AG04449 (cell line): Measurements from ENCODE around the gene NUDCD2.
"Not testable (repeated sequence)": the region's sequence is repeated elsewhere in the genome, so short reads cannot be mapped to it uniquely, and the experiment has no call there.

ENCODE experiments used
- CTCF ChIA-PET: fragments of 350-600 bp; formaldehyde crosslinking; extraction: SDS; loops from one replicate; lab custom pipeline; 2021; ENCODE audit warnings: antibody characterized with exemption; lab: Yijun Ruan, JAX
- POLR2A ChIA-PET: fragments of 400-600, 350-600 bp; formaldehyde crosslinking; extraction: SDS; loops from one replicate; lab custom pipeline; 2020; ENCODE audit warnings: antibody characterized with exemption, inconsistent platforms; lab: Yijun Ruan, JAX
- DNase-seq: peaks from one replicate; pipeline ENCODE4 v3.0.0-alpha.2; 2010; ENCODE audit warnings: low read depth, low spot score
- H3K4me3 ChIP-seq: 2 replicates; pipeline ENCODE4 v1.5.1; 2011; ENCODE audit warnings: low read depth, mild to moderate bottlenecking, control low read depth, low read length
- CTCF ChIP-seq: IDR thresholded peaks from one replicate; pipeline ENCODE4 v1.5.1; 2011; ENCODE audit warnings: mild to moderate bottlenecking, moderate library complexity, low read length, control low read depth, inconsistent platforms; ENCODE audit not compliant: insufficient read depth; ENCODE audit errors: missing control alignments

Gene NUDCD2

GRCh38 chr5:163434401-163434866, 25.5 kb downstream of the NUDCD2 start:
- no peak for TF ChIP-seq CTCF
- CTCF ChIA-PET, result interaction anchor here (1.4 kb wide), 1 partner anchor 26 kb away, joined by 5 read pairs; no protein-coding TSS in a partner anchor
- DNase-seq, result no peak
- no peak overlapping the region for H3K4me3 ChIP-seq
- POLR2A ChIA-PET, result no interaction called here

GRCh38 chr5:163433271-163433670, 26.6 kb downstream of the NUDCD2 start:
- H3K4me3 ChIP-seq, result no peak overlapping the region
- DNase-seq, result no peak
- TF ChIP-seq CTCF, result no peak
- ChIA-PET CTCF (interaction anchor here (1.4 kb wide), 1 partner anchor 24 kb away, joined by 5 read pairs; no protein-coding TSS in a partner anchor), POLR2A (no interaction called here)

DNA sequence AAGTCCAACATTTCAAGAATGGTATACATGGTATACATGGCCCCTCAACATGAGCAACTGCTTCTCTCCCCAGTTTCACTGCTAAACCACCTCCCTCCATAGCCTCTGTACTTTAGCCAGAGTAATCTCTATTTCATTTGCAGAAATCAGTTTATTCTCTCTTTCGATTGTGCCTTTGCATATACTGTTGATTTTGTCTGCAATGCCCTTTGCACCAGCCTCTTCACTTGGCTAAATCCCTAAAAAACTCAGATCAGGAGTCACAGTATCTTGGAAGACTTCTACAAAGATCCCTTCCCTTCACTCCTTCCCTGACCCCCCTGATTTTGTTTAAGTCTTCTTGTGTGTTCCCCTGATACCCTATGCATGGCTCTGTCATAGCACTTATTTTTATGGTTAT, 27.4 kb downstream of the NUDCD2 start:
- no peak for TF ChIP-seq CTCF
- no peak overlapping the region for H3K4me3 ChIP-seq
- ChIA-PET POLR2A (no interaction called here), CTCF (no interaction called here)
- DNase-seq, result no peak

DNA sequence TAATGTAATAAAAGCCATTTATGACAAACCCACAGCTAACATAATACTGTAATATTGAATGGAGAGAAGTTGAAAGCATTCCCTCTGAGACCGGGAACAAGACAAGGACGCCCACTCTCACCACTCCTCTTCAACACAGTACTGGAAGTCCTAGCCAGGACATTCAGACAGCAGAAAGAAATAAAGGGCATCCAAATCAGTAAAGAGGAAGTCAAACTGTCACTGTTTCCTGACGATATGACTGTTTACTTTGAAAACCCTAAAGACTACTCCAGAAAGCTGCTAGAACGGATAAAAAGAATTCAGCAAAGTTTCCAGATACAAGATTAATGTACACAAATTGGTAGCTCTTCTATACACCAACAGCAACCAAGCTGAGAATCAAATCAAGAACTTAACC, 33.8 kb downstream of the NUDCD2 start:
- POLR2A ChIA-PET, DNase-seq, H3K4me3 ChIP-seq: not testable (repeated sequence)
- CTCF ChIA-PET, result interaction anchor here (1.4 kb wide), 1 partner anchor 18 kb away, joined by 4 read pairs; no protein-coding TSS in a partner anchor

- no peak for DNase-seq
- H3K4me3 ChIP-seq, result no peak overlapping the region
- TF ChIP-seq CTCF, result no peak
- CTCF ChIA-PET, result interaction anchor here (1.2 kb wide), 1 partner anchor 16 kb away, joined by 5 read pairs; no protein-coding TSS in a partner anchor
- POLR2A ChIA-PET, result no interaction called here
These were observed 35.1 kb downstream of the NUDCD2 start for GRCh38 chr5:163424836-163425235.

- POLR2A ChIA-PET, H3K4me3 ChIP-seq, DNase-seq: not testable (repeated sequence)
- CTCF ChIA-PET, result interaction anchor here (1.3 kb wide), 1 partner anchor 8 kb away, joined by 6 read pairs; no protein-coding TSS in a partner anchor
These were observed 44.2 kb downstream of the NUDCD2 start for GRCh38 chr5:163415673-163416072.

DNA sequence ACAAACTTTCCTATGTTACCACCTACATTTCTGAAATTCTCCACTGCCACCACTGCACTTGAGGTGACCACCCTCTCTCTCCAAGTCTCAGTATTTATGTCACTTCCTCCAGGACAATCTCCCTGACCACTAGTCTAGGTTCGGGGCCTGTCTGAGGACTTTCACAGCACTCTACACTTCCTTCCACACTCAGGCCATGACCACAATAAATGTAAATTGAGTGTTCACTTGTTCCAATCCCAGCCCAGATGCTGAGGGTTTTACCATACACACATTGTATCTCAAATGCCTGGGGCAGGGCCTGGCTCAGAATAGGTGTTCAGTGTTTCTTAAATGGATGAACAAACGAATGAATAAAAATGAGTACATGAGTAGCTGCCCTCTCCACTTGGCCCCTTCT, 49.4 kb downstream of the NUDCD2 start:
- CTCF ChIA-PET, result interaction anchor here (0.9 to 3.8 kb wide), 3 partner anchors 11 to 1866 kb away, joined by 3 to 42 read pairs (median 16); no protein-coding TSS in a partner anchor
- no peak for TF ChIP-seq CTCF
- no peak for DNase-seq
- H3K4me3 ChIP-seq, result no peak overlapping the region
- POLR2A ChIA-PET, result no interaction called here
